Mesothelial cell of epicardium (in vitro differentiated cells): ENCODE data around the gene ZNF311. TPM values are rescaled to one million over a fixed set of nuclear protein-coding genes. Genes with fewer than 3 reads are reported as not detected.

ENCODE experiments used
- DNase-seq, 2 experiments: peaks; one replicate each; pipeline ENCODE4 v3.0.0; 2021; ENCODE audit warnings: low spot score in 2 of 2; ENCODE audit not compliant: unreplicated experiment in 2 of 2
- H3K27ac Mint-ChIP-seq: 2 replicates; pipeline ENCODE4 v1.8.0; 2021; ENCODE audit warnings: mixed read lengths
- H3K27me3 Mint-ChIP-seq: 2 replicates; pipeline ENCODE4 v1.8.0; 2021; ENCODE audit warnings: low read depth, mixed read lengths
- H3K36me3 Mint-ChIP-seq: 2 replicates; pipeline ENCODE4 v1.8.0; 2021; ENCODE audit warnings: mixed read lengths
- H3K4me1 Mint-ChIP-seq: 2 replicates; pipeline ENCODE4 v1.8.0; 2021; ENCODE audit warnings: mixed read lengths
- H3K4me3 Mint-ChIP-seq: 2 replicates; pipeline ENCODE4 v1.8.0; 2021; ENCODE audit warnings: mild to moderate bottlenecking, moderate library complexity, mixed read lengths
- H3K9me3 Mint-ChIP-seq: 2 replicates; pipeline ENCODE4 v1.8.0; 2021; ENCODE audit warnings: mixed read lengths
- CTCF ChIP-seq: fragments of 200-600 bp; sonication (generic); IDR thresholded peaks from one replicate; pipeline ENCODE4 v1.5.0; 2021; ENCODE audit warnings: antibody characterized with exemption; ENCODE audit not compliant: unreplicated experiment
- total RNA-seq: library from RNA; stranded (reverse); gene quantifications from 3 replicates; pipeline ENCODE4 v1.2.1, GENCODE V29; 2021

ZNF311 gene
- total RNA-seq, 1 donor from 2014 or later, result 2.3 TPM

- peak in 1 of 2 experiments; percentile 91 for DNase-seq
- Mint-ChIP-seq H3K27ac (peak overlapping the region; percentile 99), H3K36me3 (peaks cover 2% of the 10 kb centered on the region), H3K4me3 (peak overlapping the region; percentile 89), H3K9me3 (no peaks in the 10 kb centered on the region), H3K27me3 (peaks cover 4% of the 10 kb centered on the region), H3K4me1 (peaks cover 68% of the 10 kb centered on the region)
- TF ChIP-seq CTCF, result no peak
These were observed 23.2 kb downstream of the ZNF311 start for GRCh38 chr6:28981833-28982475.

GRCh38 chr6:28981431-28981832 is 23.7 kb downstream of the ZNF311 start:
- H3K4me1 Mint-ChIP-seq, result peaks cover 68% of the 10 kb centered on the region
- TF ChIP-seq CTCF, result peak; percentile 32
- H3K27me3 Mint-ChIP-seq, result peaks cover 4% of the 10 kb centered on the region
- no peaks in the 10 kb centered on the region for H3K9me3 Mint-ChIP-seq
- peak overlapping the region; percentile 99 for H3K27ac Mint-ChIP-seq
- peak; percentile 63 to 88 for DNase-seq
- peak overlapping the region; percentile 89 for H3K4me3 Mint-ChIP-seq
- no peaks in the 10 kb centered on the region for H3K36me3 Mint-ChIP-seq

GRCh38 chr6:28980852-28981430 is 24.2 kb downstream of the ZNF311 start:
- peak overlapping the region; percentile 95 for H3K27ac Mint-ChIP-seq
- no peaks in the 10 kb centered on the region for H3K9me3 Mint-ChIP-seq
- no peaks in the 10 kb centered on the region for H3K36me3 Mint-ChIP-seq
- H3K4me3 Mint-ChIP-seq, result peak overlapping the region; percentile 89
- peak in 1 of 2 experiments; percentile 73 for DNase-seq
- H3K27me3 Mint-ChIP-seq, result peaks cover 4% of the 10 kb centered on the region
- H3K4me1 Mint-ChIP-seq, result peaks cover 64% of the 10 kb centered on the region
- peak; percentile 69 for TF ChIP-seq CTCF

- DNase-seq, result no peak
- Mint-ChIP-seq H3K9me3 (no peaks in the 10 kb centered on the region), H3K4me1 (peaks cover 59% of the 10 kb centered on the region), H3K27ac (peak overlapping the region; percentile 95), H3K4me3 (peak overlapping the region; percentile 89), H3K27me3 (peaks cover 4% of the 10 kb centered on the region), H3K36me3 (no peaks in the 10 kb centered on the region)
- TF ChIP-seq CTCF, result no peak
These were observed 24.8 kb downstream of the ZNF311 start for GRCh38 chr6:28980137-28980851.

- no peak overlapping the region for H3K4me3 Mint-ChIP-seq
- no peak overlapping the region for H3K27ac Mint-ChIP-seq
- H3K9me3 Mint-ChIP-seq, result no peaks in the 10 kb centered on the region
- no peaks in the 10 kb centered on the region for H3K36me3 Mint-ChIP-seq
- peaks cover 53% of the 10 kb centered on the region for H3K4me1 Mint-ChIP-seq
- TF ChIP-seq CTCF, result no peak
- DNase-seq, result no peak
- H3K27me3 Mint-ChIP-seq, result peaks cover 4% of the 10 kb centered on the region
These were observed 25.4 kb downstream of the ZNF311 start for GRCh38 chr6:28979679-28980078.
